GM19455 (cell line): Measurements from ENCODE around the gene CREG2.
"Not testable (repeated sequence)": the region's sequence is repeated elsewhere in the genome, so short reads cannot be mapped to it uniquely, and the experiment has no call there.

ENCODE experiments used
- ATAC-seq: cut with Tn5 transposase; IDR thresholded peaks from one replicate; pipeline ENCODE4 v1.9.1; 2021; ENCODE audit not compliant: unreplicated experiment

Gene CREG2

GRCh38 chr2:101349893-101350662 is 37.2 kb downstream of the CREG2 start:
- no peak for ATAC-seq

DNA sequence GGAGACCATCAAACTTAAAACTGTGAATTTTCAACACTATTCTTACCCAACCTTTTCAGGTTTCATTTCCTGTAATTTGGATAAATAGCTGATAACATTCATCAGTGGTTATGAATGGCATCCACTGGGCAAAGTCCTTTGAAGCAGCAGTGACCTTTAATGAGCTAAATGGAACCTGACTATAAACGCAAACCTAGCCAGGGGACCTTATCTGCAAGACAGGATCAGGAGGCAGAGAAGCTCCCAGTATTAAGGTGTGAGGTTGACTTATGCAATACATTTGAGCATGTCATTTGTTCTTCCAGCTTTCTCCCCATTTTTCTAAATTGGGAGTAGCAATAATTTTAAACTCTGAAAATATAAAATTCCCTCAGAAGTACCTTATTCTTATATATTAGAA is 38.4 kb downstream of the CREG2 start:
- no peak for ATAC-seq

DNA sequence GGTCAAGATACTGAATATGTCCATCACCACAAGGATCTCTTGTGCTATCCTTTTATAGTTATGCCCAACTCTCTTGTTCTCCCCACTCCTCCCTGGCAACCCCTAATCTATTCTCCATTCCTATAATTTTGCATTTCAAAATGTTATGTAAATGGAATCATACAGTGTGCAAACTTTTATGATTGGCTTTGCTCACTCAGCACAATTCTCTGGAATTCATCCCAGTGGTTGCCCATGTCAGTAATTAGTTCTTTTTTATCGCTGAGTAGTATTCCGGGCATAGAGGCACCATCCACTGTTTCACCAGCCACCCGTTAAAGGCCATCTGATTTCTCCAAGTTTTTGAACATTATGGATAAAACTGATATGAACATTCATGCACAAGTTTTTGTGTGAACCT is 40.4 kb downstream of the CREG2 start:
- ATAC-seq = no peak

DNA sequence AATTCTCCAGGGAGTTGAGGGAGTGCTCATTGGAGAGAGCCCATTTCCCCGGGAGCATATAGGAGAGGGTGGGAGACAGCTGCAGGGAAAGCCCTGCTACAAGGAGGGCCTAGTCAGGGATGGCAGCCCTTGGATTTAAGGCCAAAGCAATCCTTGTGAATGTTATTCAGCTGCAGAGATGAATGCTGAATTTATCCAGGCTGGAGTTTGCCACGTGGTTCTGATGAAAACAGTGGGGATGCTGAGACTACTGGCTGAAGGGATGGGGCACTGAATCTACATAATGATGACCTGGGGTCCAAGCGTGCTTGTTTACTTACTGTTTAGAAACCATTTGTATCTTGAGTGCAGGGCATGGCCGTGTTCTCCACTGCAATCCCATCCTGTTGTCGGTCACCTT is 43.2 kb downstream of the CREG2 start:
- no peak for ATAC-seq

- ATAC-seq = no peak
Measured at GRCh38 chr2:101342625-101343008, 44.7 kb downstream of the CREG2 start.

- ATAC-seq = no peak
Measured at GRCh38 chr2:101341901-101342624, 45.2 kb downstream of the CREG2 start.

- no peak for ATAC-seq
Measured at GRCh38 chr2:101341421-101341820, 45.9 kb downstream of the CREG2 start.

- no peak for ATAC-seq
Measured at GRCh38 chr2:101340141-101340551, 47.2 kb downstream of the CREG2 start.

GRCh38 chr2:101339266-101339880 is 47.9 kb downstream of the CREG2 start:
- ATAC-seq = no peak

DNA sequence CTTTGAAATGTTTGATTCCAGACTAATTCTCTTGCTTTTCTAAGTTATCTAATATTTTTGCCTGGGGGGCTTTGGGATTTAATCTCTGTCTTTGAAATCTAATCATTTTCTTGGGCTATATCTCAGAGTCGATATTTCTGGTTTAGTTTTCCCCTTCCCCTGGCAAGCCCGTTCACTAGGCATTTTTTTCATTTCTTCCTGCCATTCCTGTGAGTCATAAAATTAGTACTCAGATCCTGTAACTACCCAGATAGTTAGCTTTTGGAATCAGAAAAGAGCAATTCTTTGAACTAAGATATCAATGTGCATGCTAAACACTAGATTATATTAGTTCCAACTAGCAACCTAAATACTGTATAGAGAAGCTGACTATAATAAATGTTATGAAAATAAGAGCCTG is 49.4 kb downstream of the CREG2 start:
- ATAC-seq = no peak

DNA sequence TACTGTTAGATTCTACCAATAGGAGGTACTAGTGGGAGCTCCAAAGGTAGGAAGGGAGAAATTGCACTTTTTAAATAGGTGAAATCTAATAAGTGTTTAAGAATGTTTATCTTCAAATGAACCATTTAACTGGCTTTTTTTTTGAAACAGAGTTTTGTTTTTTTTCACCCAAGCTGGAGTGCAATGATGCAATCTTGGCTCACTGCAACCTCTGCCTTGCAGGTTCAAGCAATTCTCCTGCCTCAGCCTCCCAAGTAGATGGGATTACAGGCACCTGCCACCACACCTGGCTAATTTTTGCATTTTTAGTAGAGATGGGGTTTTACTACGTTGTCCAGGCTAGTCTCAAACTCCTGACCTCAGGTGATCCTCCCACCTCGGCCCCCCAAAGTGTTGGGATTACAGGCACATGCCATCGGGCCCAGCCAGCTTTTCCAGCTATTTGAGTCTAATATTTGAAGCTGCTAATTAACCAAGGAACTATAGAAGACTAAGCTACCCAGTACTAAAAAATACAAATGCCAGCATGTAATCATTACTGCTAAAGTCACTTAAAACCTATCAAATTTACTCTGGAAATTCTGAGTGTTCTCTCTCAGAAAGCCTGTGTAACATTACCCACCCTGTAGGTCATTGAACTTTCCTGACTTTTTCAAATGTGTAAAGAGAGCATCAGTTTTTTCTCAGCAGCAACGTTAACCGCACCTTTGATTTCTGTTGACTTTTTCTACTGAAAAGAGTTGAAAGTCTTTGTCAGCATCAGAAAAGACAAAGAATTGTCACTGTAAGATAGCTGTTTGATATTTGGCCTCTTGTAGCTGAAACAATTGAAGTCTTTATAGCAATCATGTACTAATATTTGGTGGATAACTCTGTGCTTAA is 54.2 kb downstream of the CREG2 start:
- ATAC-seq = no peak

- no peak for ATAC-seq
Measured at GRCh38 chr2:101331202-101331601, 56.1 kb downstream of the CREG2 start.

GRCh38 chr2:101330253-101330933 is 56.9 kb downstream of the CREG2 start:
- no peak for ATAC-seq

DNA sequence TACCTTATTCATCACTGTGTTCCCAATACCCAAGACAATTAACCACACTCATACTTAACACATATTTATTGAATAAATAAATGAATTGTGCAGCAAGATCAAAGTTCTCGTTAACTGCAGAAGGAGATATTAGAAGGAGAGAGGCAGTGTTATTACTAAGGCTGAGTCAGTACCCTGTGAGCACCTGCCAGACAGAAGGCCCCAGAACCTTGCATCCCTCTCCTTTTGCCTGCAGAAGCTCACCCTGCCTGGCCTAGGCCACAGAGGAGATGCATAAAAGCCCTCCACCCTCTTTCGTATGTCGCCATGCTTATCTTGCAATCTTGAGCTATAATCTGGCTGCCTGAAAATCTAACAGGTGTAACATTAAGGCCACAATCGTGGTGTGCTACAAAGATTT is 58.3 kb downstream of the CREG2 start:
- ATAC-seq = no peak

GRCh38 chr2:101328474-101329007 is 58.8 kb downstream of the CREG2 start:
- no peak for ATAC-seq

- ATAC-seq = no peak
Measured at GRCh38 chr2:101327863-101328394, 59.4 kb downstream of the CREG2 start.

DNA sequence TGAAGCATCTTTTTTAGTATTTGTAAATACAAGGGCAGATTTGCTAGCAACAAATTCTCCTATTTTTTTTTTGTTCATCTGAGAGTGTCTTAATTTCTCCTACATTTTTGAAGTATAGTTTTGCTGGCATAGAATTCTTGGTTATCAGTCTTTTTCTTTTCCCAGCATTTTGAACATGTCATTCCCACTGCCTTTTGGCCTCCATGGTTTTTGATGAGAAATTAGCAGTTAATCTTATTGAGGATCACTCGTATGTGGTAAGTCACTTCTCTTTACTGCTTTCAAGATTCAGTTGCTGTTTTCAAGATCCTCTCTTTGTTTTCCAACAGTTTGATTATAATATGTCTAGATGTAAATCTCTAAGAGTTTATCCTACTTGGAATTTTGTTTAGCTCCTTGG is 61.9 kb downstream of the CREG2 start:
- no peak for ATAC-seq

DNA sequence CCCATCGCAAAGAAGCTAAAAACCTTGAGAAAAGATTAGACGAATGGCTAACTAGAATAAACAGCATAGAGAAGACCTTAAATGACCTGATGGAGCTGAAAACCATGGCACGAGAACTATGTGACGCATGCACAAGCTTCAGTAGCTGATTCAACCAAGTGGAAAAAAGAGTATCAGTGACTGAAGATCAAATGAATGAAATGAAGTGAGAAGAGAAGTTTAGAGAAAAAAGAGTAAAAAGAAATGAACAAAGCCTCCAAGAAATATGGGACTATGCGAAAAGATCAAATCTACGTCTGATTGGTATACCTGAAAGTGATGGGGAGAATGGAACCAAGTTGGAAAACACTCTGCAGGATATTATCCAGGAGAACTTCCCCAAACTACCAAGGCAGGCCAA is 70.7 kb downstream of the CREG2 start:
- not testable (repeated sequence) for ATAC-seq

DNA sequence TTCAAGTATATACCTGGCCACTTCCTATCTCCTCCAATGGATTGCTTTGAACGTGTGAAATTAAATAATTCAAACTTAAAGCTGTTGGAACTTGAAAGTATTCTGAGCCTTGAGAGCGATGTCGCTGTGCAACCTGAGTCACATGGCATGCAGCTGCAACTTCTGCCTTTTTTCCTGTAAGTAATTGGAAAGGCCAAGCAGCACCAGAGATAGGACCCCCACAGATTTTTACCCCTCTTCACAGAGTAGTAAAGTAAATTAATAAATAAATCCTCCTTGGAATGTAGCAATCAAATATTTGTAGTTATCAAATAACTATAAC is 75.6 kb downstream of the CREG2 start:
- ATAC-seq = no peak
